Renal cortex interstitium (tissue), 15 donors: ENCODE results near the gene PTER. TPM values are rescaled to one million over a fixed set of nuclear protein-coding genes. Genes with fewer than 3 reads are reported as not detected.
A peak's percentile ranks its signal among the peaks of the same experiment; 100 is the strongest.

Source experiments
- DNase-seq, 11 donors: peaks; one replicate each; pipeline ENCODE4 v3.0.0-alpha.2; 2013; ENCODE audit warnings: low read depth in 9 of 11, low spot score in 4 of 11; ENCODE audit errors: extremely low read depth in 1 of 11
- long read RNA-seq, 16 experiments: transcript quantifications; one replicate each; lab custom pipeline, GENCODE V29; 2026
- polyA plus RNA-seq, 3 donors: library from polyadenylated mRNA; unstranded; fragments of 120-200 nt; gene quantifications; one replicate each; pipeline ENCODE4 v1.2.1, GENCODE V29; 2013; ENCODE audit not compliant: insufficient read length in 3 of 3

The PTER gene
- polyA plus RNA-seq: 10 to 100 TPM; 15.3 to 18.9 (median 15.9) TPM
- long read RNA-seq, donor 1, partial matches to known transcripts: 0 of 2 reads
- long read RNA-seq, donor 1, other reads (novel, unspliced or antisense): 0 of 2 reads
- long read RNA-seq, donor 2, partial matches to known transcripts: 0 of 2 reads
- long read RNA-seq, donor 2, other reads (novel, unspliced or antisense): 0 of 2 reads
- long read RNA-seq, donor 3, partial matches to known transcripts: 7 of 13 reads
- long read RNA-seq, donor 3, other reads (novel, unspliced or antisense): 0 of 13 reads
- long read RNA-seq, donor 4, partial matches to known transcripts: 0 of 3 reads
- long read RNA-seq, donor 4, other reads (novel, unspliced or antisense): 0 of 3 reads
- long read RNA-seq, donor 5: 0 reads
- long read RNA-seq, donor 6, partial matches to known transcripts: 9 of 11 reads
- long read RNA-seq, donor 6, other reads (novel, unspliced or antisense): 0 of 11 reads
- long read RNA-seq, donor 7, partial matches to known transcripts: 0 of 3 reads
- long read RNA-seq, donor 7, other reads (novel, unspliced or antisense): 0 of 3 reads
- long read RNA-seq, donor 8, partial matches to known transcripts: 0 of 6 reads
- long read RNA-seq, donor 8, other reads (novel, unspliced or antisense): 0 of 6 reads
- long read RNA-seq, donor 9, partial matches to known transcripts: 33 of 35 reads
- long read RNA-seq, donor 9, other reads (novel, unspliced or antisense): 0 of 35 reads
- long read RNA-seq, donor 10, partial matches to known transcripts: 0 of 3 reads
- long read RNA-seq, donor 10, other reads (novel, unspliced or antisense): 0 of 3 reads
- long read RNA-seq, donor 11, partial matches to known transcripts: 6 of 8 reads
- long read RNA-seq, donor 11, other reads (novel, unspliced or antisense): 0 of 8 reads
- long read RNA-seq, donor 12, partial matches to known transcripts: 0 of 3 reads
- long read RNA-seq, donor 12, other reads (novel, unspliced or antisense): 0 of 3 reads
- long read RNA-seq, donor 13: 0 reads
- long read RNA-seq, donor 14, partial matches to known transcripts: 0 of 2 reads
- long read RNA-seq, donor 14, other reads (novel, unspliced or antisense): 0 of 2 reads
- long read RNA-seq, donor 15: 0 reads
- long read RNA-seq, donor 16, transcript PTER-205 (5 exons, 1,203 nt): major isoform, 6 of 9 reads
- long read RNA-seq, donor 16, partial matches to known transcripts: 0 of 9 reads
- long read RNA-seq, donor 16, other reads (novel, unspliced or antisense): 0 of 9 reads

- peak in 10 of 11 donors; percentile 55 to 85 (median 62) for DNase-seq
Observed at GRCh38 chr10:16436758-16437539, at the start of gene PTER. TSS of gene PTER (plus strand) at chr10:16437010. CDS start at chr10:16484385, 47,375 bp downstream.

GRCh38 chr10:16392531-16393069 lies 44.2 kb upstream of the PTER start:
- no peak for DNase-seq

- DNase-seq: no peak
Observed at GRCh38 chr10:16393271-16393858, 43.4 kb upstream of the PTER start.

- no peak for DNase-seq
Observed at GRCh38 chr10:16401416-16401815, 35.4 kb upstream of the PTER start.

- DNase-seq: no peak
Observed at GRCh38 chr10:16408379-16408778, 28.4 kb upstream of the PTER start.

GRCh38 chr10:16417341-16417740 lies 19.5 kb upstream of the PTER start:
- no peak for DNase-seq

GRCh38 chr10:16423599-16423998 lies 13.2 kb upstream of the PTER start:
- DNase-seq: no peak

- DNase-seq: no peak
Observed at GRCh38 chr10:16425449-16425848, 11.4 kb upstream of the PTER start.

GRCh38 chr10:16429539-16429938 lies 7.3 kb upstream of the PTER start:
- DNase-seq: no peak

GRCh38 chr10:16436367-16436757 lies 448 bp upstream of the PTER start:
- DNase-seq: no peak

- no peak for DNase-seq
Observed at GRCh38 chr10:16437540-16437894, 707 bp downstream of the PTER start.

GRCh38 chr10:16439295-16439694 lies 2.5 kb downstream of the PTER start:
- no peak for DNase-seq

- no peak for DNase-seq
Observed at GRCh38 chr10:16440396-16441133, 3.8 kb downstream of the PTER start.

GRCh38 chr10:16441173-16441840 lies 4.5 kb downstream of the PTER start:
- no peak for DNase-seq

GRCh38 chr10:16442914-16443313 lies 6.1 kb downstream of the PTER start:
- DNase-seq: no peak

- DNase-seq: no peak
Observed at GRCh38 chr10:16445770-16446469, 9.1 kb downstream of the PTER start.
